Putamen (tissue), 1 donor: ENCODE measurements around the gene KNDC1.
"Not testable (repeated sequence)": the region's sequence is repeated elsewhere in the genome, so short reads cannot be mapped to it uniquely, and the experiment has no call there.

ENCODE experiments used
- DNase-seq: peaks from one replicate; pipeline ENCODE4 v3.0.0-alpha.2; 2016; ENCODE audit warnings: low spot score

The KNDC1 gene

DNA sequence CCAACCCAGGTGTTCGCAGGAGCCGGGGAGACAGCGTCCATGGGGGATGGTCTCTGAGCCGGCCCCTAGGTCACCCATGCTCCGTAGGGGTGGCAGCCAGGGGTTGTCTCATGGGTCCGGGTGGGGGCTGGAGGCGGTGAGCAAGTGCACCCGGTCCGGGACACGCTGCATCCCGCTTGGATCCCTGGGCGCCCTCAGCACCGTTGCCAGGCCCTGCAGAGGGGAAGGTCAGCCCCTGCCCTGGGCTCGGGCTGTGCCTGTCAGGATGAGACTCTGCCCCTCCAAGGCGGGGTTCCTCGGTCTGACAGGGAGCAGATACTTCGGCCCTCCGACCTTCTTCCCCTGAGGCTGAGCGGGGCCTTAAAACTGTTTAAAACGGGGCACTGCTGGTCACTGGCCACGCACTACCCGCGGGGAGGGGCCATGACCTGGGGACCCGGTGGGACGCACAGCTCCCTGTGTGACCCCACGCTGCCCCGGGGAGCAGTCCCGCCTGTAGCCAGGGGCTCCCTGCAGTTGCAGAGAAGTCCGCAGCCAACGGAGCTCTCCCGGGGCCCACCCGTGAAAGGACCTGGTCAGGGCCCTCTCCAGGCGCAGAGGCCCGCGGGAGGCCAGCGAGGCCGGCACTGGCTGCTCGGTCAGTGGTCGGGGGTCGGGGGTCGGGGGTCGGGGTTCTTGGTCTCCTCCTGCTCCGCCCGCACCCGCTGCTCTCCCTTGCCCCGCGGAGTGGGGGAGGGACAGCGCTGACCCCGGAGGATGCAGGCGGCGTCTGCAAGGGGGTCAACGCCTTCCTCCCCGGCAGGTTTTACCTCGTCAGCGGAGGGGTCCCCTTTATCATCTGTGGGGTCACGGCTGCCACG, 33.4 kb upstream of the KNDC1 start:
- DNase-seq: no peak

DNA sequence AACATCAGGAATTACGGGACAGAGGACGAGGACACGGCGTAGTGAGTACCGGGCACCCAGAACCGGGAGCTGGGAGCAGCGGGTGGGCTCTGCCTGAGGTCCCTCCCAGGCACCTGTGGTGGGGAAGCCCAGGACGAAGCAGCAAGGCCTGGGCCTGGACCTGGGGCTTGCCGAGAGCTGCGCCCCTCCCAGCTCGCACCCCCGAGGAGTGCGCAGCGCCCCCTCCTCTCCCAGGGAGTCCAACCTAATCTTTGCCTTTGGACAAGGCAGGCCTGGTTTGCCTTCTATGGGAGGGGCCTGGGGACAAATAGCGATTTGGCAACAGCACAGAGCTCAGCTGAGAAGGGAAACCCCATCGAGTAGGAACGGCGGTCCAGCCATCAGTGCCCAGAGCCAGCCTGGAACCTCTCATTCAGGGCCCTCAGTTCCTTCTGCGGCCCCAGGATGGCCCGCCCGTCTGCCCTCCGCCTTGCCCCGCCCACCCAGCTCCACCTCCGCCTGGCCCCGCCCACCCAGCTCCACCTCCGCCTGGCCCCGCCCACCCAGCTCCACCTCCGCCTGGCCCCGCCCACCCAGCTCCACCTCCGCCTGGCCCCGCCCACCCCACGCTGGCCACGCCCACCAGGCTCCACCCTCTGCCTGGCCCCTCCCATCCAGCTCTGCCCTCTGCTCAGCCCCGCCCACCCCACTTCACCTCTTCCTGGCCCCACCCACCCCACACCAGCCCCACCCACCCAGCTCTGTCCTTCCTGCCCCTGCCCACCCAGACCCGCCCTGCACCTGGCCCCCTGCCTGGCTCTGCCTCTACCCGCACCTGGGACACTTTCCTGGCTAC, 32.5 kb upstream of the KNDC1 start:
- no peak for DNase-seq

DNA sequence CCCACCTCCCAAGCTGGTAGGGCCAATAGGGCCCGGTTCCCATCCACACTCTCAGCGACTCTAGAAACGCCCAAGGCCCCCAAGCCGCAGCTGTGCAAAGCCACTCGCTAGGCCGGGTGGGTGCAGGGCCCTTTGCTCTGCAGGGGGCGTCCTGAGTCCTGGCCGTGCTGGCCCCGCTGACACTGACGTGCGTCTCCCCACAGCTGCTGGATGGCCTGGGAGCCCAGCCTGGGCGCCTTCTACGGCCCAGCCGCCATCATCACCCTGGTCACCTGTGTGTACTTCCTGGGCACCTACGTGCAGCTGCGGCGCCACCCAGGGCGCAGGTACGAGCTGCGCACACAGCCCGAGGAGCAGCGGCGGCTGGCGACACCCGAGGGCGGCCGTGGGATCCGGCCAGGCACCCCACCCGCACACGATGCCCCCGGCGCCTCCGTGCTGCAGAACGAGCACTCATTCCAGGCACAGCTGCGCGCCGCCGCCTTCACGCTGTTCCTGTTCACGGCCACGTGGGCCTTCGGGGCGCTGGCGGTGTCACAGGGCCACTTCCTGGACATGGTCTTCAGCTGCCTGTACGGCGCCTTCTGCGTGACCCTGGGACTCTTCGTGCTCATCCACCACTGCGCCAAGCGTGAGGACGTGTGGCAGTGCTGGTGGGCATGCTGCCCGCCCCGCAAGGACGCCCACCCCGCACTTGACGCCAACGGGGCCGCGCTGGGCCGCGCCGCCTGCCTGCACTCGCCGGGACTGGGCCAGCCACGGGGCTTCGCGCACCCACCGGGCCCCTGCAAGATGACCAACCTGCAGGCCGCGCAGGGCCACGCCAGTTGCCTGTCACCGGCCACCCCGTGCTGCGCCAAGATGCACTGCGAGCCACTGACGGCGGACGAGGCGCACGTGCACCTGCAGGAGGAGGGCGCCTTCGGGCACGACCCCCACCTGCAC, 31.6 kb upstream of the KNDC1 start:
- no peak for DNase-seq

DNA sequence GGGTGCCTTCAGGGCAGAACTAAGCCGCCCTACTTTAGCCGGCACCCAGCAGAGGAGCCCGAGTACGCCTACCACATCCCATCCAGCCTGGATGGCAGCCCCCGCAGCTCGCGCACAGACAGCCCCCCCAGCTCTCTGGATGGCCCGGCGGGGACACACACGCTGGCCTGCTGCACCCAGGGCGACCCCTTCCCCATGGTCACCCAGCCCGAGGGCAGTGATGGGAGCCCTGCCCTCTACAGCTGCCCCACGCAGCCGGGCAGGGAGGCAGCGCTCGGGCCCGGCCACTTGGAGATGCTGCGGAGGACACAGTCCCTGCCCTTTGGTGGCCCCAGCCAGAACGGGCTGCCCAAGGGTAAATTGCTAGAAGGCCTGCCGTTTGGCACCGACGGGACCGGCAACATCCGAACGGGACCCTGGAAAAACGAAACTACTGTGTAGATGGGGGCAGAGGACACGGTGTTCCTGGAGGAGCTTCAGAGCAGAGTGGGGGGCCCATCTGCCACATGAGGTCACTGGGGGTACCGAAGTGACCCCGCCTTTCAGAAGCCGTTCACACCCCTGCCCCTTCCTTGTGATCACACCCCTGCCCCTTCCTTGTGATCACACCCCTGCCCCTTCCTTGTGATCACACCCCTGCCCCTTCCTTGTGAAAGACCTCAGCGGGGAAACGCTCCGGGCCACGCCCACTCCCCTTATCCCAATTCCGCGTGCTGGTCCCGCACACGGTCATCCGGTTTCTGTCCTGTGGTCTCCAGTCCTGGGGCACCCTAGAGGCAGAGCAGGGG, 30.8 kb upstream of the KNDC1 start:
- no peak for DNase-seq

DNA sequence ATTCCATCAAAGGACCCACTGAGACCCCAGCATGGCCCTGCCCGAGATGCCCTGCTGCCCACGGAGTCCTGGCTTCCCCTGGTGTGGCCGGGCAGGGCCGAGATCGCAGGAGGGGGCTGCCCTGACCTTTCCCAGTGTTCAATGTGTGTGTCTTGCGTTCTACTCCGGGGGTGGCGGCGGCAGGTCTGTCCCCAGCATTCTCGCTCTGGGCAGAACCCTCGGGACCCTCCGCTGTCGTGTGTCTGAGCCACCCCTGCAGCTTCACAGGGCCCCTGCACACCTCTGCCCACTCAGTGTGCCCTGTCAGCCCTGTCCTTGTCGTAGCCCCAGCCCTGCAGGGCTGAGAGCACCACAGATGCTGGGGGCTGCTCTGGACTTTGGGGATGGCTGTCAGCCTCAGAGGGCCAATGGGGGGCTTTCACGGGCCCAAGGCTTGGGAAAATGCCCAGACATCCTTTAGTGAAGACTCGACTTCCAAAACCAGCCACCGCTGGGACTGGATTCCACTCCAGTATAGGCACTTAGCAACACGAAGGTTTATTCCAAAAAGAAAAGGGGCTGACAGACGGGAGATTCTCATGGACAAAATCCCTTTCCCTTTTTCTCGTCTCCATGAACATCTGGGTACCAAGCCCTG, 30.0 kb upstream of the KNDC1 start:
- DNase-seq: no peak

DNA sequence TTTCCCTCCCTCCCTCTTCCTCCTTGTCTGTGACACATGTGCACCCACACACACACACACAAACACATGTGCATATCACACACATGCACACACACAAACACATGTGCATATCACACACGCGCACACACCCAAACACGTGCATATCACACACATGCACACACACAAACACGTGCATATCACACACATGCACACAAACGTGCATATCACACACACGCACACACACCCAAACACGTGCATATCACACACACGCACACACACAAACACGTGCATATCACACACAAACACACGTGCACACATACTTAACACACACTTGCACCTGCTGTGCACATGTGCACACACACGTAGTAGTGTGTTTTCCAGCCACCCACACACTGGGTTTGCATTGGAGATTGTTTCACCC, 29.4 kb upstream of the KNDC1 start:
- DNase-seq: no peak

DNA sequence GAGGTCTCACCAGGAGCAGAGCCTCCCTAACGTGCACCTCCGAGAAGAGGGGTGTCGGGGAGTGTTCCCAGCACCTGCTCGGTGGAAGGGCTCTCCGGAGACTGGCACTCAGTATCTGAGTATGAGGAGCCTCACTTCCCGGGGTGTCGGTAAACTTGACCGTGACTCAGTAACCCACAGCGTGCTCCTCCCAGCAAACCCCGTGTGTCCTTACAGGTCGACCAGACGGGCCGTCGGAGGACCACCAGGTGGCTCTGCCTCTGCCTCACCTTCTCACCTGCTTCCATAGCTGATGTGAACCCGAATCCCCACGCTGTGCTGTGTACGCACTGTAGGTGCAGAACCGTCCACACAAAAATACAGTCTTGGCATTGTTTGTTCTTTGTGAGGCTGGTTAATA, 29.0 kb upstream of the KNDC1 start:
- DNase-seq: no peak

DNA sequence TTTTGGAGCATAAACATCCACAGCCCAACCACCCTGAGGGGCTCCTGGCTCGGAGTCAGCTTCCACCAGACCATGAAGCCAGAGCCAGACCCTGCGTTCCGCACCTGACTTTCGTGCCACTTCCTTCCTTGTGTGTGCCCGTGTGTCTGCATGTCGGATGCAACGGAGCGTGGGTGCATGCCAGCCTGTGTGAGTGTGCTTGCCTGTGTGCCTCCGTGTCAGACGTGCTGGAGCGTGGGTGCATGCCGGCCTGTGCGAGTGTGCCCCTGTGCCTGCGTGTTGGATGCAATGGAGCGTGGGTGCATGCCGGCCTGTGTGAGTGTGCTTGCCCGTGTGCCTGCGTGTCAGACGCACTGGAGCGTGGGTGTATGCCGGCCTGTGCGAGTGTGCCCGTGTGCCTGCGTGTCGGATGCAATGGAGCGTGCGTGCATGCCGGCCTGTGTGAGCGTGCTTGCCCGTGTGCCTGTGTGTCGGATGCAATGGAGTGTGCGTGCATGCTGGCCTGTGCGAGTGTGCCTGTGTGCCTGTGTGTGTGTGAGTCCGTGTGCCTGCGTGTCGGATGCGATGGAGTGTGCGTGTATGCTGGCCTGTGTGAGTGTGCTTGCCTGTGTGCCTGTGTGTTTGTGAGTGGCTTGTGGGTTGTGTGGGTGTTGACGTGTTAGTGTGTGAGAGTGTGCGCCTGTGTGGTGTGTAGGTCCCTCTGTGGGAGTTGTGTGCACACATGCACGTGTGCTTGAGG, 28.1 kb upstream of the KNDC1 start:
- no peak for DNase-seq

DNA sequence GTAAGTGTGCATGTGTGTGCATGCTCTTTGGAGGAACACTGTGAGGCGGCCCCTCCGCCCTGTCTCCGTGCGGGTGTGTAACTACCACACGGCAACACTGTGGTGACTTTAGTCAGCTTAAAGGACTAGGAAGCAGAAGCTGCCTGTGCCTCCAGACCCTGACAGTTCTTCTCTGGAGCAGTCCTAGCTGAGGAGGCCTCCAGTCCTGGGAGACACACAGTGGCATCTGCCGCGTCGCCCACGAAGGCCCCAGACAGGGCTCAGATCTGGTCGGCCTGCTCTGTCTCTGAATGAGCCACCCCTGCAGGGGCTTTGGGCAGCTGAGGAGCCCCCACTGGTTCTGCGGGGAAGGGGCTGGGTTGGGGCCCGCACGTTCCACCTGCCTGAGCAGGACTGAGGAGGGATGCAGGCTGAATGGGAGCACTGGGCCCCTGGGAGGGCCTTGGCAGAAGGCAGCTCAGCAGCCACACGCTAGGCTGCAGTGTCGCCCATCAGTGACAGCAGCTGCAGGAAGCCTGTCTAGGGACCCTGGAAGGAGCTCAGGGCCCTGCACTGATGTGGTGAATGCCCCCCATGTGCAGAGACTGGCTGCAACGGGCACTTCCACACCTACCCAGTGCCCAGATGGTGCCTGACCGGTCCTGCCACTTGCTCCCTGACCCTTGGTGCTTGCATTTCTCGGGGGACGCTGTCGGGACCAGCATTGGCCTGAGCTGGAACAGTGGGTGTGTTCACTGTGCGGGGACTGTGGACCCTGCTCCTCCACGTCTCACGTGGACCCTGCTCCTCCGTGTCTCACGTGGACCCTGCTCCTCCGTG, 27.3 kb upstream of the KNDC1 start:
- no peak for DNase-seq

DNA sequence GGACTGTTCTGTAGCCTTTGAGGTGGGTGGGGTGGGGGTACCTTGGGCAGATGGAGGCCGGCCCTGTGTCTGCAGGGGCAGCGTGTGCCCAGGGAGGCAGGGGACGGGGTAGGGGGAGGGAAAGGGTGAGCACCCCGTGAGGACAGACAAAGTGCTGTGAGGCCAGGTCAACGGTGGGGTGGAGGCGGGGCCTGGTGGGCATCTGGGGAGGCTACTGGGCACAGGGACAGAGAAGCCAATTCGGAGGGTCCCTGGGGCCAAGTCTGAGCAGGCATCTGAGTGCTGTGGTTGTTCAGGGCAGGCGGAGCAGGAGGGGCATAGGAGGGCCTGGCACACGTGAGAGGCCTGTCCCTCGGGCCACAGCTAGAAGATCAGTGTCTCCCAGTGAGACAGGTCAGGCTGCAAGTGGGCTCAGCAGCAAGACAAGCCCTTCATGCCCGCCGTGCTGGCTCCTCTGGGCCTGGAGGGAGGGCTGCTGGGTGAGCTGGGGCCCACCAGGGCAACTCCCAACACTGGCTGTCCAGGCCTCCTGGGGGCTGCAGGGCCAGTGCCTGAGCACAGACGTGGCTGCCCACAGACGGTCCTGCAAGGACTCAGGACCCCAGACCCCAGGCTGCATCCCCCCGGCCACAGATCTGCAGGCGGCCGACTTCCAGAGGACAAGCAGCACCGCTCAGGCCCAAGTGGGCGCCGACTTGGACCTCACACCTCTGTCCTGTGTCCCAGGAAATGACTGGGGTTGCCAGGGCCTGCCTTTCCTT, 26.4 kb upstream of the KNDC1 start:
- no peak for DNase-seq

DNA sequence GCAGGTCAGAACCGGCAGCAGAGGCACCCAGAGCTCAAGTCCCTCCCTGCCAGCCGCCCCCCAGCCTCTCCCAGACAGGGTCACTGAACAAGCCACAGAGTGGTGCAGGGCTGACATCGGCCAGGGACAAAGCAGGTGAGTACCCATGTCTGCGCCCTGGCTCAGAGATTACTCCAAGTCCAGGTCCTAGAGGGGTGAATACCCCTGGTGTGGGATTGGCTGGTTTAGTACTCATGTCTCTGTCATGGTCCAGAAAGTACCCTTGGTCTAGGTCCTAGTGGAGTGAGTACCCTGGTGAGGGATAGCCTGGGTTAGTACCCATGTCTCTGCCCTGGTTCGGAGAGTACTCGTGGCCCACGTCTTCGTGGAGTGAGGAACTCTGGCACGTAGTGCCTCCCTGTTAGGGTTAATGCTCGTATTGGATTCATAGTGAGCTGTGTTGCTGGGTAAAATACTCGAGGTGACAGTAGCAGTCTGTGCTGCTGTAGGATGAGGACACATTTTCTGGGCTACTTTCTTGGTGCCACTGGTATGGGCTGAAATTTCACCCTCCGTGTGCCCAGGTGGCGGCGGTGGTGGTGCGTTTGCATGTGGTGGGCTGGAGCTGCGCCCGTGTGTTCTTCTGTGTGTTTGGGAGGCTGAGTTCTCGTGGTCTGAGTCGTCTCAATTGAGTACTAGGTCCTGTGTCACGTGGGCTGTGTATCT, 25.5 kb upstream of the KNDC1 start:
- no peak for DNase-seq

DNA sequence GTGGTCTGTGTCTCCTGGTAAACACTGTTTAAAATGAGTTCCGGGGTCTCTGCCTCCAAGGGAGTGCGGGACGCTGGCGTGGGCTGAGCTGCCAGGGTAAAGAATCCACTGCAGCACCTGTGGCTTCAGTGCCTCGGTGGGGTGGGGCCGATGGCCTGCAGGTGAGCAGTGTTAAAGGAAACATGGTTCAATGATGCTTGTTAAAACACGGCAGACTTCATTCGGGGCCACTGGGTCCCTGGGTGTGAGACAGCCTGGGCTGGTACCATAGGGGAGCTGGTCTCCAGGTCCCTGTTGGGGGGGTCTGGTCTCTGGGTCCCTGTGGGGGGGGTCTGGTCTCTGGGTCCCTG, 24.9 kb upstream of the KNDC1 start:
- DNase-seq: no peak

DNA sequence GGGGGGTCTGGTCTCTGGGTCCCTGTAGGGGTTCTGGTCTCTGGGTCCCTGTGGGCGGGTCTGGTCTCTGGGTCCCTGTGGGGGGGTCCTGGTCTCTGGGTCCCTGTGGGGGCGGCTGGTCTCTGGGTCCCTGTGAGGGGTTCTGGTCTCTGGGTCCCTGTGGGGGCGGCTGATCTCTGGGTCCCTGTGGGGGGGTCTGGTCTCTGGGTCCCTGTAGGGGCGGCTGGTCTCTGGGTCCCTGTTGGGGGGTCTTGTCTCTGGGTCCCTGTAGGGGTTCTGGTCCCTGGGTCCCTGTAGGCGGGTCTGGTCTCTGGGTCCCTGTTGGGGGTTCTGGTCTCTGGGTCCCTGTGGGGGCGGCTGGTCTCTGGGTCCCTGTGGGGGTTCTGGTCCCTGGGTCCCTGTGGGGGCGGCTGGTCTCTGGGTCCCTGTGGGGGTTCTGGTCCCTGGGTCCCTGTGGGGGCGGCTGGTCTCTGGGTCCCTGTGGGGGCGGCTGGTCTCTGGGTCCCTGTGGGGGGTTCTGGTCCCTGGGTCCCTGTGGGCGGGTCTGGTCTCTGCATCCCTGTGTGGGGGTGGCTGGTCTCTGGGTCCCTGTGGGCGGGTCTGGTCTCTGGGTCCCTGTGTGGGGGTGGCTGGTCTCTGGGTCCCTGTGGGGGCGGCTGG, 22.4 kb upstream of the KNDC1 start:
- DNase-seq: not testable (repeated sequence)

DNA sequence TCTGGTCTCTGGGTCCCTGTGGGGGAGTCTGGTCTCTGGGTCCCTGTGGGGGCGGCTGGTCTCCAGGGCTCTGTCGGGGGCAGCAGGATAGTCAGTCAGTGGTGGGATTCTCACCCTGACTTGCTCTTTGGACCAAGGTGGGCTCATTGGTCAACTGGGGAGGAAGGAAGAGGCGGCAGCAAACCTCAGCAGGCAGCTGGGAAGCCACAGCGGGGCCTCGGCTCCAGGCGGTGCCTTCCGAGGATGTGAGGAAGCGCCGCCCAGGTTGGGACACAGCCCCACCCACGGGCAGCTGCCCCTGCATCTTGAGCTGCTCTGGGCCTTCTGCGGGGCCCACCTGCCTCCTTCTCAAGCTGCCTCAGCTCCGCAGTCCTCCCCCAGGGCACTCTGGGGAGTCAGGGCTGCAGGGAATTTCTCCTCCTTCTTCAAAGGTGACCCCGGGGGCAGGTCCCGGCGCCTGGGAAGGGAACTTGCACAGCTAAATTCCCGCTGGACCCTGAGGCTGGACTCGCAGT, 20.4 kb upstream of the KNDC1 start:
- no peak for DNase-seq

DNA sequence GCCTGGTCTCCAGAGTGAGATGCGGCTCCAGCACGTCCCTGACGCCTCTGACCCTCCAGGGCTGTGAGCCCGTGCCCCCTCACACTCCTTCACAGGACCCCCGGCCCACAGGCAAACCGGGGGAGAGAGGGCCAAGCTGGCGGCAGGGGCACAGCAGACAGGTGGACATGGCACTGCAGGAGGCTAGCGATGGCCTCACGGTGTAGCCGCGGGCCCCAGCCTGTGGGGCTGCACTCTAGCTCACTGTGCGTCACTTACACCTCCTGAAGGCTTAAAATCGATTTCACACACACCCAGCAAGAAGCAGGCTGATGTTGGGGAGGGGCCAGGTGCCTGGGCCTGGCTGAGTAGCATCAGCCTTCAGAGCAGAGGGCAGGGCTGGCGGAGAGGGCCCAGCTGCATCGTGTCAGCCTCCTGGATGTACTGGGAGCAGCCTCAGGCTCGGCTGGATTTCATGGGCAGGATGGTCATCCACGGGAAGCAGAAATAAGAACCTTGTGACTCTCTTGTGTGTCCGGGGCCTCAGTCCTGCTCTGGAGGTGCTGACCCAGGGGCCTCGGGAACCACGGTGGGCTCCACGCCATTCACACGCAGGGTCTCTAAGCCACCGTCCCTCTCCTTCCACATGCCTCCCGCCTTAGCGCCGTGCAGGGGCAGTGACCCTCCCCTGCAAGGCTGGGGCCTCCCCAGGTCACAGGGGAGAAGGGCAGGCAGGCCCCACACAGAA, 19.4 kb upstream of the KNDC1 start:
- no peak for DNase-seq

DNA sequence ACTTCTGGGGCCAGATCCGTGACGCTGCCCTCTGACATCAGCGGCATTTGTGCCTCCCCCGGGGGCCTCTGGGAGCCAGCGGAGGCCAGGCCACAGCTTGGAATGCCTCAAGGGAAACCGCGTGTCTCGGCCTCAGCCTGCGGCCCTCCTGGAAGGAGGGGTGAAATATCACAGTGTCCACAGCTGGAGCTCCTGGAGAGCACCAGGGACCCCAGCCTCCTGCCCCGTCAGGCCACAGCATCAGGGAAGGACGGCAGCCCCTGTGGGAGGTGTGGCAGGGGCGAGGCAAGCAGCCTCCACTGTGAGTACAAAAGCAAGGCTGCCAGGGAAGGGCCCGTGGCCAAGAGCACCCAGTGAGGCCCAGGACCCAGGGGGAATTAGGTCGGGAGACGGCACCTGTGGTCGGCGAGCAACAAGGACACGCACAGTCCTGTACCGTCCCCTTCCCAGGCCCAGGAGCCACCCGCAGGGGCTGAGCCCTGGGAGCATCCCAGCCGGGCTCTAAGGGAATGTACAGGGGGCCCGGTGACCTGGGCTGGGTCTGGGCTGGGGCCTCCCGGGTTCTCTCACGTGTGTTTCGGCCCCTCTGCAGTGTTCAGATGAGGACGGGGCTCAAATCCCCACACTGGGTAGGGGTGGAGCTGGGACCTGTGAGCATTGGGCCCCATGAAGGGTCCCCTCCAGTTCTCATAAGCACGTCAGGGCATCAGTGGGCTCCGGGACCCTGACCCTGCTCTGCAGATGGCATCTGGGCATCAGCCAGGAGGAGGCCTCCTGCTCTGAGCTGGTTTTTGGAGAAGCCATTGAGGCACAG, 18.7 kb upstream of the KNDC1 start:
- no peak for DNase-seq
